ENCODE measurements around the gene MINK1. TPM values are rescaled to one million over a fixed set of nuclear protein-coding genes. Genes with fewer than 3 reads are reported as not detected.

The MINK1 gene
- total and polyA plus RNA-seq, 10 of the 15 experiments (the other 5 are each of a cell fraction or from before 2014, with no cell fraction given): 0.08 to 55.6 (median 15.0) TPM

DNA sequence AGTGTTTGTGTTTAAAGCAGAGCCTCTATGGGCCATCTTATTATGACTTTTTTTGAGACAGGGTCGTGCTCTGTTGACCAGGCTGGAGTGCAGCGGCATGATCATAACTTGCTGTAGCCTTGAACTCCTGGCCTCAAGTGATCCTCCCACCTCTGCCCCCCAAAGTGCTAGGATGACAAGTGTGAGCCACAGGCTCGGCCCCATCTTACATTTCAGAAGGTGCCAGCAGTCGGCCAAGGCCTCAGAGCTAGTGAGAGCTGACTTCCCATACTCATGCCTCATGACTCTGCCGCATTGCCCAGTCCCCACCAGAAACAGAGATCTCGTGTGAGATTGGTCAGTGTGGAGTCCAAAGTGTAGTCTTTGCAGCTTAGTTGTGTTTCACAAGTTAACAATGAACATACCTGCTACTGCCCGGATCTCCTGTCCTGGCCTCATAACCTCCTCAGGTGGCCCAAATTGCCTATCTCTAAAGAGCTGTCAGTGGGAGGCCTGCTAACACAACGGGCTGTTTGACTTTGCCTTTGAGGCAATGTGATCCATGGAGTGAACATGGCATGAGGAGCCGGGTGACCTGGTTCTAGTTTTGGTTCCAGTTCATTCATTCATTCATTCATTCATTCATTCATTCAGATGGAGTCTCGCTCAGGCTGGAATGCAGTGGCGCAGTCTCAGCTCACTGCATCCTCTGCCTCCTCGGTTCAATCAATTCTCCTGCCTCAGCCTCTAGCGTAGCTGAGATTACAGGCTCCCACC is 13.7 kb downstream of the MINK1 start:
- peaks cover 5% of the 10 kb centered on the region for H3K79me2 ChIP-seq (ENCODE audit: control insufficient read depth, insufficient read depth, low read length)
- FAIRE-seq: no peak
- DNase-seq (ENCODE audit: low read depth, low spot score): no peak
- WGBS (ENCODE audit: insufficient coverage, insufficient replicate concordance, low lambda C conversion rate, missing lambda C conversion rate): 82% methylated on average over 13 of the region's 13 CpGs
- no peaks in the 10 kb centered on the region for H3K27me3 ChIP-seq (replicated peaks in 1 of 2; ENCODE audit: control insufficient read depth in 2 of 2, insufficient read depth in 2 of 2, low read length in 1 of 2)
- H3K4me1 ChIP-seq (ENCODE audit: control insufficient read depth, insufficient read depth, low read length): no peaks in the 10 kb centered on the region
- H2AFZ ChIP-seq (ENCODE audit: control insufficient read depth, low read depth, low read length): no peak overlapping the region
- no peaks in the 10 kb centered on the region; a peak in 2 of 4 replicates for H3K36me3 ChIP-seq (ENCODE audit: control insufficient read depth in 2 of 2, insufficient read depth in 2 of 2, low read length in 1 of 2)
- peaks cover 9% of the 10 kb centered on the region for H4K20me1 ChIP-seq (ENCODE audit: control insufficient read depth, insufficient read depth)
- ATAC-seq: no peak
- no peak overlapping the region for H3K27ac ChIP-seq (ENCODE audit: control insufficient read depth, insufficient read depth)
- intact Hi-C loops (cut with micrococcal nuclease; ENCODE audit: unreplicated experiment): no loop called here
- TF ChIP-seq MTA2 (IDR thresholded peaks at IDR 0.05; ENCODE audit: low read depth) (no peak), ZNF24 (IDR thresholded peaks at IDR 0.05) (peak; percentile 90)
- H3K4me3 ChIP-seq: no peak overlapping the region
- in situ Hi-C loops (cut with MboI): no loop called here
- H3K9me3 ChIP-seq (replicated peaks; ENCODE audit: control insufficient read depth, insufficient read depth, low read length): no peaks in the 10 kb centered on the region
- POLR2A ChIA-PET: no interaction called here
- H3K9ac ChIP-seq (ENCODE audit: control insufficient read depth, insufficient read depth, low read length): no peak overlapping the region
- SMC1A ChIA-PET (ENCODE audit: uncharacterized antibody, unreplicated experiment): no interaction called here
- BruUV-seq (replicated peaks): no TSS peak
- CTCF ChIA-PET: no interaction called here
- H3K4me2 ChIP-seq (ENCODE audit: control insufficient read depth, insufficient read depth): no peak overlapping the region
- RAD21 ChIA-PET (ENCODE audit: unreplicated experiment): no interaction called here

DNA sequence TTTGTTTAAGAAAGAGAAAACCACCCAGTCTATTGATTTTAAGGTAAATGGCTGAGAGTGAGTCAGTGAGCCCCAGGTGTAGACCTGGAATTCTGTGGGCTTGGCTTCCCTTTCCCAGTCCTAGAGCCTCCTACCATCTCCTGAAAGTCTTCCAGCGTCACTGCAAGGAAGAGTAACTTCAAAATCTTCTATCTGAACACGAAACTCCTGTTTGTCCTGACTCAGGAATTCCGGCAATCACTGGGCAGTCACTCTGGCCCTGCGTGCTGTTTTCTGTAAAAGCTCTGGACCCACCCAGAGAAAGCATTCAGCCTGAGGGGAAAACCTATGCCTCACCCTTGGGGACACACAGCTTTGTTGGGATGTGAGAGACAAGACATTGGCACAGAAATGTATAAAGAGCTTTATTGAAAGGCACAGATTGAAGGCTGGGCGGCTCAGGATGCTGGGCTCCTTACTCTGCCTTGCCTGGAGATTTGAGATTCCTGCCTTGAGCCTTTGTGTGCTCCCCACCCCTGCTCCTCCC is 15.9 kb downstream of the MINK1 start:
- 64% methylated on average over 5 of the region's 5 CpGs for WGBS (ENCODE audit: insufficient coverage, insufficient replicate concordance, low lambda C conversion rate, missing lambda C conversion rate)
- H3K4me1 ChIP-seq (ENCODE audit: control insufficient read depth, insufficient read depth, low read length): no peaks in the 10 kb centered on the region
- SMC1A ChIA-PET (ENCODE audit: uncharacterized antibody, unreplicated experiment): interaction anchor here (2.0 kb wide), 1 partner anchor 14 kb away, joined by 4 read pairs; no protein-coding TSS in a partner anchor
- peaks cover 9% of the 10 kb centered on the region for H4K20me1 ChIP-seq (ENCODE audit: control insufficient read depth, insufficient read depth)
- POLR2A ChIA-PET: interaction anchor here (0.5 kb wide), 1 partner anchor 258 kb away, joined by 7 read pairs; no protein-coding TSS in a partner anchor
- in situ Hi-C loops (cut with MboI): no loop called here
- H3K4me3 ChIP-seq: no peak overlapping the region
- intact Hi-C loops (cut with micrococcal nuclease; ENCODE audit: unreplicated experiment): no loop called here
- H3K27me3 ChIP-seq (replicated peaks in 1 of 2; ENCODE audit: control insufficient read depth in 2 of 2, insufficient read depth in 2 of 2, low read length in 1 of 2): no peaks in the 10 kb centered on the region
- no peak for FAIRE-seq
- CTCF ChIA-PET: no interaction called here
- RAD21 ChIA-PET (ENCODE audit: unreplicated experiment): no interaction called here
- TF ChIP-seq HCFC1 (IDR thresholded peaks at IDR 0.05; ENCODE audit: low read length) (no peak), ETV6 (conservative IDR thresholded peaks at IDR 0.05 in 1 of 2, IDR thresholded peaks at IDR 0.05 in 1 of 2; ENCODE audit: borderline replicate concordance in 1 of 2, low read depth in 1 of 2) (no peak), STAT3 (IDR thresholded peaks at IDR 0.05; ENCODE audit: low read depth, low read length) (no peak), PML (IDR thresholded peaks at IDR 0.05; ENCODE audit: low read length) (no peak), SMC3 (IDR thresholded peaks at IDR 0.05; ENCODE audit: borderline replicate concordance, low read length) (no peak)
- TF ChIP-seq, protein P1, sequence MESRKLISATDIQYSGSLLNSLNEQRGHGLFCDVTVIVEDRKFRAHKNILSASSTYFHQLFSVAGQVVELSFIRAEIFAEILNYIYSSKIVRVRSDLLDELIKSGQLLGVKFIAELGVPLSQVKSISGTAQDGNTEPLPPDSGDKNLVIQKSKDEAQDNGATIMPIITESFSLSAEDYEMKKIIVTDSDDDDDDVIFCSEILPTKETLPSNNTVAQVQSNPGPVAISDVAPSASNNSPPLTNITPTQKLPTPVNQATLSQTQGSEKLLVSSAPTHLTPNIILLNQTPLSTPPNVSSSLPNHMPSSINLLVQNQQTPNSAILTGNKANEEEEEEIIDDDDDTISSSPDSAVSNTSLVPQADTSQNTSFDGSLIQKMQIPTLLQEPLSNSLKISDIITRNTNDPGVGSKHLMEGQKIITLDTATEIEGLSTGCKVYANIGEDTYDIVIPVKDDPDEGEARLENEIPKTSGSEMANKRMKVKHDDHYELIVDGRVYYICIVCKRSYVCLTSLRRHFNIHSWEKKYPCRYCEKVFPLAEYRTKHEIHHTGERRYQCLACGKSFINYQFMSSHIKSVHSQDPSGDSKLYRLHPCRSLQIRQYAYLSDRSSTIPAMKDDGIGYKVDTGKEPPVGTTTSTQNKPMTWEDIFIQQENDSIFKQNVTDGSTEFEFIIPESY (IDR thresholded peaks at IDR 0.05): no peak
- DNase-seq (ENCODE audit: low read depth, low spot score): no peak
- H2AFZ ChIP-seq (ENCODE audit: control insufficient read depth, low read depth, low read length): no peak overlapping the region
- no peaks in the 10 kb centered on the region; a peak in 3 of 4 replicates for H3K36me3 ChIP-seq (ENCODE audit: control insufficient read depth in 2 of 2, insufficient read depth in 2 of 2, low read length in 1 of 2)
- peaks cover 2% of the 10 kb centered on the region for H3K79me2 ChIP-seq (ENCODE audit: control insufficient read depth, insufficient read depth, low read length)
- no peak overlapping the region for H3K9ac ChIP-seq (ENCODE audit: control insufficient read depth, insufficient read depth, low read length)
- no peaks in the 10 kb centered on the region for H3K9me3 ChIP-seq (replicated peaks; ENCODE audit: control insufficient read depth, insufficient read depth, low read length)
- no TSS peak for BruUV-seq (replicated peaks)
- no peak overlapping the region for H3K4me2 ChIP-seq (ENCODE audit: control insufficient read depth, insufficient read depth)
- H3K27ac ChIP-seq (ENCODE audit: control insufficient read depth, insufficient read depth): no peak overlapping the region
- no peak for ATAC-seq
